Type B pancreatic cell (in vitro differentiated cells): Measurements from ENCODE around the gene GNA12. TPM values are rescaled to one million over a fixed set of nuclear protein-coding genes. Genes with fewer than 3 reads are reported as not detected.

ENCODE experiments used
- DNase-seq: peaks from one replicate; pipeline ENCODE4 v3.0.0; 2021; ENCODE audit warnings: mixed read lengths; ENCODE audit not compliant: unreplicated experiment; ENCODE audit errors: extremely low spot score
- H3K27ac Mint-ChIP-seq: 2 replicates; pipeline ENCODE4 v1.8.0; 2021; ENCODE audit warnings: mild to moderate bottlenecking, mixed read lengths
- H3K27me3 Mint-ChIP-seq: 2 replicates; pipeline ENCODE4 v1.8.0; 2021; ENCODE audit warnings: mixed read lengths
- H3K36me3 Mint-ChIP-seq: 2 replicates; pipeline ENCODE4 v1.8.0; 2021; ENCODE audit warnings: mixed read lengths
- H3K4me1 Mint-ChIP-seq: one replicate; pipeline ENCODE4 v1.8.0; 2021; ENCODE audit warnings: mixed read lengths; ENCODE audit not compliant: unreplicated experiment
- H3K4me3 Mint-ChIP-seq: 2 replicates; pipeline ENCODE4 v1.8.0; 2021; ENCODE audit warnings: mild to moderate bottlenecking, mixed read lengths
- H3K9me3 Mint-ChIP-seq: 2 replicates; pipeline ENCODE4 v1.8.0; 2021; ENCODE audit warnings: mixed read lengths
- total RNA-seq: library from RNA; stranded (reverse); gene quantifications from 2 replicates; pipeline ENCODE4 v1.2.1, GENCODE V29; 2021; ENCODE audit warnings: low replicate concordance
- TF ChIP-seq, protein P1 (sequence below): fragments of 200-600 bp; sonication (generic); conservative IDR thresholded peaks from 2 replicates; pipeline ENCODE4 v1.5.0; 2021; ENCODE audit warnings: antibody characterized with exemption, mild to moderate bottlenecking

Gene GNA12
- total RNA-seq, 1 donor from 2014 or later = 46.2 TPM

DNA sequence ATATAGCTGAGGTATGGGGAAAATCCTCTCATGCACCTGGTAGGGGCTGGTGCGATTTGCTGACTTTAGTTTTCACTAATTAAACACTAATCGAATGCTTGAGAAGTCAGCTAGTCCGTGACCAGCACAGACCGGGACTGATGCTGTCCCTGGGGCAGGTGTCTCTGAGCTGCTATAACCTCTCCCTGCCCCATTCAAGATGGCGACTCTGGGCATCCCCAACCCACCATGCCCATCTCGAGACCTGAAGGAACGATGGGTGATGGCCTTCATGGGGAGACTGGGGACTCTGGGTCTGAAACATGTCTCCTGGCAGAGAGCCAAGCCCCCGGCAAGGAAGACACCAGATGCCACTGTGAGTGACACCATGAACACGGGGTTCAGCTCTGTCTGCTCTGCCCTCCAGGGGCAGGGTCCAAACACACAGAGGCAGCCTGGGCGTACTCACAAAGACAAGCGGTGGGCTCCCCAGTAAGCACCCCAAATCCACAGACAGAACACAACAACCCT lies 57.4 kb downstream of the GNA12 start:
- peaks cover 30% of the 10 kb centered on the region for H3K36me3 Mint-ChIP-seq
- H3K4me3 Mint-ChIP-seq = no peak overlapping the region
- H3K27me3 Mint-ChIP-seq = peaks cover 3% of the 10 kb centered on the region
- no peak overlapping the region for H3K27ac Mint-ChIP-seq
- TF ChIP-seq, protein P1, sequence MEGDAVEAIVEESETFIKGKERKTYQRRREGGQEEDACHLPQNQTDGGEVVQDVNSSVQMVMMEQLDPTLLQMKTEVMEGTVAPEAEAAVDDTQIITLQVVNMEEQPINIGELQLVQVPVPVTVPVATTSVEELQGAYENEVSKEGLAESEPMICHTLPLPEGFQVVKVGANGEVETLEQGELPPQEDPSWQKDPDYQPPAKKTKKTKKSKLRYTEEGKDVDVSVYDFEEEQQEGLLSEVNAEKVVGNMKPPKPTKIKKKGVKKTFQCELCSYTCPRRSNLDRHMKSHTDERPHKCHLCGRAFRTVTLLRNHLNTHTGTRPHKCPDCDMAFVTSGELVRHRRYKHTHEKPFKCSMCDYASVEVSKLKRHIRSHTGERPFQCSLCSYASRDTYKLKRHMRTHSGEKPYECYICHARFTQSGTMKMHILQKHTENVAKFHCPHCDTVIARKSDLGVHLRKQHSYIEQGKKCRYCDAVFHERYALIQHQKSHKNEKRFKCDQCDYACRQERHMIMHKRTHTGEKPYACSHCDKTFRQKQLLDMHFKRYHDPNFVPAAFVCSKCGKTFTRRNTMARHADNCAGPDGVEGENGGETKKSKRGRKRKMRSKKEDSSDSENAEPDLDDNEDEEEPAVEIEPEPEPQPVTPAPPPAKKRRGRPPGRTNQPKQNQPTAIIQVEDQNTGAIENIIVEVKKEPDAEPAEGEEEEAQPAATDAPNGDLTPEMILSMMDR = no peak
- no peaks in the 10 kb centered on the region for H3K9me3 Mint-ChIP-seq
- H3K4me1 Mint-ChIP-seq = peaks cover 14% of the 10 kb centered on the region
- no peak for DNase-seq

DNA sequence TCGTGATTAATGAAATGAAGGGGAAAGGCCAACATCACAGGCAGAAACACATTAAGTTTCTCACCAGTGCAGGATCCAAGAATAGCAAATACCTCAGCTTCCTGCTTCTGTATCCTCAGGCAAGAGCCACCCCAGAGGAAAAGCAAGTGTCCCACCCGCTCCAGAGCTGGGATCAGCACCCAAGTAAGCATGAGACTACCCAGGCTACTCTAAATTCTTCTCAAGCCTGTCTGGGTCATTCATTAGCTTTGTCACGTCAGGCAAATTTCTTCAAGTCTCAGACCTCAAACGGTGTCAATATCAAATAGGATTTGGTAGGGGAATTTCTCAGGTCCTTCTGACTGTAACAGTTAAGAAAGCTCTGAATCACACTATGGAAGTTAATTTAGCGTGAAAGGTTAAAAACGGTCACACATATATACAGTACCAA lies 59.0 kb downstream of the GNA12 start:
- TF ChIP-seq, protein P1 = no peak
- Mint-ChIP-seq H3K27ac (no peak overlapping the region), H3K4me3 (no peak overlapping the region), H3K9me3 (no peaks in the 10 kb centered on the region), H3K36me3 (peaks cover 33% of the 10 kb centered on the region), H3K27me3 (peaks cover 3% of the 10 kb centered on the region), H3K4me1 (peaks cover 13% of the 10 kb centered on the region)
- DNase-seq = no peak

DNA sequence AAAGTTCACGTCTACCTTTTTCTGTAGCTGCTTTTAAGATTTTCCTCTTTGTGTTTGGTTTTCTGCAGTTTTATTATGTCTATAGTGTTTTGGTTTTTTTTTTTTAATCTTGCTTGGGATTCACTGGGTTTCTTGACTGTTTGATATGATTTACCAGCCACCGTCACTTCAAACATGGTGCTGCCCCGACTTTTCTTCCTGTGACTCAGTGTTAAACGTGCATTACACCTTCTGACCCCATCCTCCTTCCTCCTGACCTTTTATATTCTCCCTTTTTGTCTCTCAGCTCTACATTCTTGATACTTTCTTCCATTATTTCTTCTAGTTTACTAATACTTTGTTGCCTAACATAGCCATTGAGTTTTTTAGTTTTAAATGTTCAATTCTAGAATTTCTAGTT lies 61.5 kb downstream of the GNA12 start:
- Mint-ChIP-seq H3K4me1 (peaks cover 13% of the 10 kb centered on the region), H3K4me3 (no peak overlapping the region), H3K36me3 (peaks cover 24% of the 10 kb centered on the region), H3K27me3 (peaks cover 3% of the 10 kb centered on the region), H3K9me3 (no peaks in the 10 kb centered on the region), H3K27ac (no peak overlapping the region)
- no peak for DNase-seq
- TF ChIP-seq, protein P1 = no peak

DNA sequence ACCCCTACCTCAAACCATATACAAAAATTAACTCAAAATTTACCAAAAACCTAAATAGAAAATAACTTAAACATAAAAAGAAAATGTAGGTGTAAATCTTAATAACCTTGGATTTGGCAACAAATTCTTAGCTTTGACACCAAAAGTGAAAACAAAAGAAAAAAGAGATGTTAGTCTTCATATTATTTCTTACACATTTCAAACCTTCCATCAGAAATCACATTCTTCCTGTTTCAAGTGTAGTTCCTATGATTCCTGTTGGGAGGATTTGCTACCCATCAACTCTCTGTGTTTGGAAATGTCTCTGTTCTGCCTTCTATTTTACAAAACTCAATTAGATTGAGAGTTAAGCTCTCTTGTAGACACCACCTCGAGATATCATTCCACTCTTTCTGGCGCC lies 62.0 kb downstream of the GNA12 start:
- Mint-ChIP-seq H3K4me1 (peaks cover 13% of the 10 kb centered on the region), H3K27ac (no peak overlapping the region), H3K9me3 (no peaks in the 10 kb centered on the region), H3K36me3 (peaks cover 24% of the 10 kb centered on the region), H3K27me3 (peaks cover 3% of the 10 kb centered on the region), H3K4me3 (no peak overlapping the region)
- TF ChIP-seq, protein P1 = no peak
- DNase-seq = no peak

DNA sequence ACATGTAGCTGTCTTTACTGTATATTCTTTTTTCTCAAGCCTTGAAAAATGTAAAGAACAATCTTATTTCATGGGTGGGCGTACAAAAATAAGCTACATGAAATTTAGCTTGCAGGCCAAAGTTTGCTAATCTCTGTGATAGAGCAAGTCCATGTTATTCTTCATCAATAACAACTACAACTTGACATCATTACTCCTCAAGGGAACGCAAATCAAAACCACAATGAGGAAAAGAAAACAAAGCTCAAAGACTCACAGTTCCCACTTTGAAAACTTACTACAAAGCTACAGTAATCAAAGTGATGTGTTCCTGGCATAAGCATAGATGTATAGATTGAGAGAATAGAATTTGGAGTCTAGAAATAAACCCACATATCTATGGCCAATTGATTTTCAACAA lies 62.5 kb downstream of the GNA12 start:
- Mint-ChIP-seq H3K9me3 (no peaks in the 10 kb centered on the region), H3K4me1 (peaks cover 13% of the 10 kb centered on the region), H3K27ac (no peak overlapping the region), H3K36me3 (peaks cover 24% of the 10 kb centered on the region), H3K27me3 (peaks cover 3% of the 10 kb centered on the region), H3K4me3 (no peak overlapping the region)
- TF ChIP-seq, protein P1 = no peak
- DNase-seq = no peak

DNA sequence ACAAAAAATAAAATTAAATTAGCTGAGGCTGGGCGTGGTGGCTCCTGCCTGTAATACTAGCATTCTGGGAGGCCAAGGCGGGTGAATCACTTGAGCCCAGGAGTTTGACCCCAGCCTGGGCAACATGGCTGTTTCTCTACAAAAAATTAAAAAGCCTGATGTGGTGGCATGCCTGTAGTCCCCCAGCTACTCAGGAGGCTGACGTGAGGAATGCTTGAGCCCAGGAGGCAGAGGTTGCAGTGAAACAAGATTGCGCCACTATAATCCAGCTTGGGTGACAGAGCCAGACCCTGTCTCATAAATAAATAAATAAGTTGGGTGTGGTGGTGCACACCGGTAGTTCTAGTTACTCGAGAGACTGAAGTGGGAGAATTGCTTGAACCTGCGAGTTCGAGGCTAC lies 65.1 kb downstream of the GNA12 start:
- no peaks in the 10 kb centered on the region for H3K9me3 Mint-ChIP-seq
- no peaks in the 10 kb centered on the region for H3K27me3 Mint-ChIP-seq
- no peak overlapping the region for H3K27ac Mint-ChIP-seq
- H3K4me1 Mint-ChIP-seq = peaks cover 10% of the 10 kb centered on the region
- peaks cover 23% of the 10 kb centered on the region for H3K36me3 Mint-ChIP-seq
- TF ChIP-seq, protein P1 = no peak
- peak; percentile 36 for DNase-seq
- H3K4me3 Mint-ChIP-seq = no peak overlapping the region
